Left ventricle myocardium superior (tissue), 1 donor: Measurements from ENCODE around the gene GNA15. TPM values are rescaled to one million over a fixed set of nuclear protein-coding genes. Genes with fewer than 3 reads are reported as not detected.
A peak's percentile ranks its signal among the peaks of the same experiment; 100 is the strongest.

Source experiments
- ATAC-seq: fragments of 200-7000 bp; cut with Tn5 transposase; one replicate; pipeline ENCODE4 v1.9.1; 2020; ENCODE audit warnings: mild to moderate bottlenecking, moderate library complexity
- DNase-seq: peaks from one replicate; pipeline ENCODE4 v3.0.0-alpha.2; 2020
- intact Hi-C: fragments of 100-400 bp; cut with micrococcal nuclease; formaldehyde crosslinking; loops from one replicate; pipeline ENCODE4 v1.11.0; 2022
- total RNA-seq: library from RNA; stranded (reverse); fragmentation: NEBNext Ultra II Directional; extraction: Animal tissue kit (Norgen Biotek cat#: 25700); gene quantifications from one replicate; pipeline ENCODE4 v1.2.1, GENCODE V29; 2021
- donor health status: DM: no; HTN: yes; CAD: no; lungs with severe emphysema.

Gene GNA15
- total RNA-seq, 1 donor from 2014 or later, result 2.1 TPM

DNA sequence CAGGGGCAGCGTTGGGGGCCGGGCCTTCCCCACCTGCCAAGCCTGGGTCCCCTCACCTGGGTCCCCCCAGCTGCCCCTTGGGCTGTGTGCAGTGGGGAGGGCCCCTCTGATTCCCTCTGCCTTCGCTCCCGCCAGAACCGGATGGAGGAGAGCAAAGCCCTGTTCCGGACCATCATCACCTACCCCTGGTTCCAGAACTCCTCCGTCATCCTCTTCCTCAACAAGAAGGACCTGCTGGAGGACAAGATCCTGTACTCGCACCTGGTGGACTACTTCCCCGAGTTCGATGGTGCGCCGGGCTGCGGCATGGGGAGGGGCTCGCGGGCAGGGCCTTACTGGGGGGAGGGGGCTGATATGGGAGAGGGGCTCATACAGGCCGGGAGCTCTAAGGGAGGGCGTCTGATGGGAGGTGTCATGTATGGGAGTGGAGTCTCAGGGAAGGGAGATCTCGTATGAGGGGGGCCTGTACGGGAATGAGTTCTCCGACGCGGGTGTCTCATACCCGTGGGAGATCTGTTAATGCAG is 16.7 kb upstream of the GNA15 start:
- no peak for DNase-seq
- ATAC-seq, result no peak
- intact Hi-C loops, result no loop called here

DNA sequence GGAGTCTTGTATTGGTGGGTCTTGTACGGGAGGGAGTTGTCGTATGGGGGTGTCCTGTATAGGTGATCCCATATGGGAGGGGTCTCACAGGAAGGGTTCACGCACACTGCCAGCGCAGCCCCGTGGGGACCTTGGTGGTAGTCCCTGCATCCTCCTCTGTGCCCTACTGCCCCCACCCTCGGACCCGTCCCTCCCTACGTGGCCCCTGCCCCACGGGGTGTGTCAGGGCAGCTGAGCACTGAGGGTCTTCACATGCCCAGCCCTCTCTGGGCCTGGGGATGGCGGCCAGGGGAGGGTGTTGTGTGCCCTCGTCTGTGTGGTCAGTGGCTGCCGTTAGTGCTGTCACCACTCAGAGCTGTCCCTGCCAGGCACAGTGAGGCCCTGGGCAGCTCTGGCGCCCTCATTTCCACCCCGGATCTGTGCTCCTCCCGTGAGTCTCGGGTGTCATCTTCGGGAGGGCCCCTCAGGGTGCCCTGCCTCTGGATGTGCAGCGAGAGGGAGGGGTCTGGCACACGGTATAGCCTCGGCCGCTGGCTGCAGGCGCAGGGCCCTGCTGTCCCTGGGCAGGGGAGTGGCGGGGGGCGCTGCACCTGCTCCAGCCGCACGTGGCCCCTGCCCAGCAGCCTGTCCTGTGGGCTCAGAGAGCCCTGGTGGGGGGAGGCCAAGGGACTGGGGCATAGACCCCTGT is 16.0 kb upstream of the GNA15 start:
- intact Hi-C loops, result no loop called here
- peak; percentile 24 for DNase-seq
- no peak for ATAC-seq

DNA sequence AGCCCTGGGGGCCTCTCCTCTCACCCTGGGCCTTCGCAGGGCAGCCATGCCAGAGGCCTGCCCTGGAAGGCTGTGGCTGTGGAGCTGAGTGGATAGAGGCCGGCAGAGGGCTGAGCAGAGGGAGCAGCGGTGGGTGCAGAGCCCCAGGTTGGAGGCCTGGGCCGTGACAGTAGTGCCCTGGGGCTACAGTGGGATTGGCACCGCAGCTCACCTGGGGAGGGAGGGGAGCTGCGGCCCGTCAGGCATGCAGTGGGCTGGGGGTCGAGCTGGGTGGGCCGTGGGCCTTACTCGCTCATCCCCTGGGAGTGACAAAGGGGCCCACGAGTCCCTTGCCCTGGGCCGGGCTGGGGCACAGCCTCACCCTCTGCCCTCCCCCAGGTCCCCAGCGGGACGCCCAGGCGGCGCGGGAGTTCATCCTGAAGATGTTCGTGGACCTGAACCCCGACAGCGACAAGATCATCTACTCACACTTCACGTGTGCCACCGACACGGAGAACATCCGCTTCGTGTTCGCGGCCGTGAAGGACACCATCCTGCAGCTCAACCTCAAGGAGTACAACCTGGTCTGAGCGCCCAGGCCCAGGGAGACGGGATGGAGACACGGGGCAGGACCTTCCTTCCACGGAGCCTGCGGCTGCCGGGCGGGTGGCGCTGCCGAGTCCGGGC is 15.1 kb upstream of the GNA15 start:
- peak; percentile 29 for DNase-seq
- intact Hi-C loops, result no loop called here

DNA sequence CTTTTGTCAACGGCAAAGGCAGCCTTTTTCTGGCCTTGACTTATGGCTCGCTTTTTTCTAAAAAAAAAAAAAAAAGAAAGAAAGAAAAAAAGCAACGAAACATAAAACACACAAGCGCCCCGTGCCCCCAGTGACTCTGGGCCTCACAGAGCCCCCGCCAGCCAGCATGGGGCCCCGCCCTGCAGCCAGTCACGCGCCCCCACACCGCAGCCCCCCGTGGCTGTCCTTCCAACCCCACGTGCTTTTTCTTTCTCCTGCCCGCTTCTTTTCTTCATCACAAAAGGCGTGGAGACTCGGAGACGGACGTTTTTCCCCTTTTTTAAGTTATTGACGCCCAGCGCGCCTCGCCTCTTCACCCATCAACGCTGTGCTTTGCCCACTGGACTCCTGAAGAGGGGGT is 14.4 kb upstream of the GNA15 start:
- intact Hi-C loops, result no loop called here
- DNase-seq (peak; percentile 22), ATAC-seq (no peak)

More for the DNA sequence above, 15.1 kb upstream of the GNA15 start:
- no peak for ATAC-seq

DNA sequence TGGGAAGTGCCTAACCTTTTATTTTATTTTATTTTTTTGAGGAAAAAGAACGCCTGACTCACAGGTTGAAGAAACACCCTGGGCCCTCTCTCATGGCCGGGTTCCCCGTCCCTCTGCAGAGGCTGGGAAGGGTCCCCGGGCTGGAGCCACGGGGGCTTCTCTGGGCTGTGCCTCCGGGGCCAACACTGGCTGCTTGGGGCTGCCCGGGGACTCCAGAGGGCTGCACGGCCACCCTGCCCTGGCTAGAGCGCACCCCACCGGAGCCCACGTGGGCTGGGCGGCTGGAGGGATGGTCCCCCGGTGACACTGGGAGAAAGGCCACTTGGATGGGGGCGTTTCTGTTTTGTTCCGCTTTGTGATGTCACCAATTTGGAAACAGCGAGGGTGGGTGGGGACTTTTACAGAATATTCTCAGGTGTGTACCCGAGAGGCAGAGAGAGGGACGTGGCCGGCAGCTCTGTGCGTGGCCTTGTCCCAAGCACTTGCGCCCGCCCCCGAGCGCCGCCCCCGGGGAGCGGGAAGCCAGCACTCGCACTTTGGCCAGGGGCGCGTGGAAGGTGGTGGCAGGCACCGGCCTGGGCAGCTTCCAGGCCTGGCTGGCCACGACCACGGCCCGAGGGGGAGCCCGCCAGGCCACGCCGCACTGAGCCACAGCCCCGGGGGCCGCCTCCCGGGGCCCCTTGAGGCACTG is 13.9 kb upstream of the GNA15 start:
- intact Hi-C loops, result no loop called here
- no peak for ATAC-seq
- DNase-seq, result peak; percentile 30

DNA sequence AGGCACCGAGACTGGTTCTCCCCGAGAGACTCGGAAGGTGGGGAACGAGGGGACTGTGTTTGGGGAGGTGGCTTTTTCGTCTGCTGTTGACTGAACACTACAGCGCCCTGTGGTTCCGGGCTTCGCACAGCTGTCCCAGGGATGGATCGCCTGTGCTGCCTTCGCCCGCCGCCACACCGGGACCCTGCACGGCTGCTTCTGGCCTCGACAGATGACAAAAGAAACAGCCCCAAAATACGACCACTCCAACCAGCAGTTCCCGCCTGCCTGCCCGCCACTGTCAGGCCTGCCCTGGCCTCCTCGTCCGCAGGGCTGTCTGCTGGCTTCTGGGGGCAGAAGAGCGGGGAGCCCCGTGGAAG is 13.3 kb upstream of the GNA15 start:
- no peak for DNase-seq
- no peak for ATAC-seq
- intact Hi-C loops, result no loop called here

DNA sequence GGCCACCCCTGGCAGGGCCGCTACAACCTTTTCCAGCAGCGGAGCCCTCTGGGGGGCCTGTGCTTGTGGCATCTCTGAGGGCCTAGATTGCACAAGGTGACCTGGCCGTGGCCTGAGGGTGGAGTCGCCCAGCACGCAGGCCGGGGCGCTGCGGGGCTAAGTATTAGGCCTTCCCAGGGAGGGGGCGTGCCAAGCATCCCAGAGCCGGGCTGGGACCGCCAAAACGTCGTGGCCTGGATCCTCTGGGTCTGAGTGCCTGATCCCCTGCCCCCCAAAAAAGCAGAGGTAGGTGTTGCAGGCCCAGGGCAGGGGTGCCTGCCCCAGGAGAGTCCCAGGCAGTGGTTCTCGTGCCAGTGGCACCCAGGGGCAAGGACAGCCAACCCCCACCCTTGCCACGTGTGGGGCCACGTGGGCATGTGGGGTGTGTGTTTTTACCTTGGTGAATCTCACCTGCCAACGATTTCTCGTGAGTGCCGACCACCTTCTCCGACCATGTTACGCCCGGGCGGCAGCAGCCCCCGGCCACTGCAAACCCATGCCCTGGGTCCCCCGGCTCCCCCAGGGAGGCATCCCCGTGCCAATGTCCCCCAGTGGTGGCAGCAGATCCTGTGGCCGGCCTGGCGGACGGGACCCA is 12.6 kb upstream of the GNA15 start:
- DNase-seq (peak; percentile 33), ATAC-seq (peak; percentile 9)
- intact Hi-C loops, result no loop called here

DNA sequence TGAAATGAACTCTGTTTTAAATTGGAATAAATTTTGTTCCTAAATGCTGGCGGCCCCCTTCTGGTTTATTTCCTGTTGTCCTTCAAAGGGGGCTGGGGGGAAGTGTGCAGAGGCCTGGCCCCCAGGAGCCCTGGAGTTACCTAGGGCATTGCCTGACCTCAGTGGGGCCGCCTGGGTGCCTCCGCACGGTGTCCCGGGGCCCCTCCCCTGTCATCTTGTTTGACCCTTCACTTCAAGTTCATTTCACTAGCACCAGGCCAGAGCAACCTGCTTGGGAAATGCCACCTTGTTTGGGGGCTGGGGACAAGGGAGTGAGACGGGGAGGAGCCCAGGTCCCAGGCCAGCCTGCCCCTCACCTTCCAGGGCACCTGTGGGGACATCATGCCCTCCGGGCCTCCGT is 11.9 kb upstream of the GNA15 start:
- ATAC-seq (no peak), DNase-seq (peak; percentile 14)
- intact Hi-C loops, result no loop called here

DNA sequence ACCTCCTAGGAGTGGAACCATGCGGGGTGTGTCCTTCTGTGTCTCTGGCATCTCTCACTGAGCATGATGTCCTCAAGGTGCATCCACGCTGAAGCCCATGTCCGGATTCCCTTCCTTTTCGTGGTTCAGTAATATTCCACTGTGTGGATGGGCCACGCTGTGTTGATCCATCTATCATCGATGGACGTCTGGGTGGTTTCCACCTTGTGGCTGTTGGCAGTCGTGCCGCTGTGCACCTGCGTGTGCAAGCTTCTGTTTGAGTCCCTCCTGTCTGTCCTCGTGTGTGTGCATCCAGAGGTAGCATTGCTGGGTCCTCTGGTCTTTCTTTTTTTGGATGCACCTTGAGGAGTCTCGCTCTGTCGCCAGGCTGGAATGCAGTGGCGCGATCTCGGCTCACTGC is 11.2 kb upstream of the GNA15 start:
- intact Hi-C loops, result no loop called here
- DNase-seq (peak; percentile 4), ATAC-seq (no peak)

DNA sequence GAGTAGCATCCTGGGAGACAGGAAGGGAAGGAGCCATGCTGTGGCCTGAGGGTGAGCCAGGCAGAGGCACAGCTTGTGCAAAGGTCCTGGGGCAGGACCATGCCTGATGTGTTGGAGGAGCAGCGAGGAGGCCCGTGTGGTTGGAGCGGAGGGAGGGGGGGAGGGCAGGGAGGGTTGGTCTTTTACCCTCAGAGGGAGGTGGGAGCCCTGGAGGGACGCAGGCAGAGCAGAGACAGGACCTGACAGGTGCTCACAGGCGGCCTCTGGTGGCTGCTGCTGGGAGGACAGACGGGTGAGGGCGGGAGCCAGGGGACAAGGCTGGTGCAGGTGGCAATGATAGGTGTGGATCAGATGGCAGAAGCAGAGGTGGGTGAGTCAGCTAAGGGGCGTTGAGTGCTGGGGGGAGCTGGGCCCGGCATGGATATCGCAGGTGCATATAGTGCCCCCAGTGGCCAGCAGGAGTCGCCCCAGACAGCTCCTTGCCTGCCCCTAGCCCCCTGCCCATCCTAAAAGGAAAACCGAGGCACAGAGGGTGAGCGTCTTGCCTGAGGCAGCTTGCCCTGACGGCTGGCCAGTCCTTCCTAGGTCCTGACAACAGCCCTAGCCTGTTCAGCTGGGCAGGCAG is 9.8 kb upstream of the GNA15 start:
- intact Hi-C loops, result no loop called here
- DNase-seq, result peak; percentile 74
- ATAC-seq, result peak; percentile 67

DNA sequence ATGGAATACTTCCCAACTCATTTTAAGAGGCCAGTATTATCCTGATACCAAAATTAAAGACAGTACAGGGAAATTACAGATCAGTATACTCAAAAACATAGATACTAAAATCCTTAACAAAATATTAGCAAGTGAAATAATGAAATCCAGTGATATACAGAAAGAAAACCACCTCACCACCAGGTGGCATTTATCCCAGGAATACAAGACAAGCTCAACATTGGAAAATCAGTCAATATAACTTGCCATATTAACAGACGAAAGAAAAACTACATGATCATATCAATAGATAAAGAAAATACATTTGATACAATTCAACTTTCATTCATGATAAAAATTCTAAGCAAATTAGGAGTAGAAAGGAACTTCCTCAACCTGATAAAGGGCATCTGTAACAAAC is 6.7 kb upstream of the GNA15 start:
- ATAC-seq (no peak), DNase-seq (no peak)
- intact Hi-C loops, result no loop called here

DNA sequence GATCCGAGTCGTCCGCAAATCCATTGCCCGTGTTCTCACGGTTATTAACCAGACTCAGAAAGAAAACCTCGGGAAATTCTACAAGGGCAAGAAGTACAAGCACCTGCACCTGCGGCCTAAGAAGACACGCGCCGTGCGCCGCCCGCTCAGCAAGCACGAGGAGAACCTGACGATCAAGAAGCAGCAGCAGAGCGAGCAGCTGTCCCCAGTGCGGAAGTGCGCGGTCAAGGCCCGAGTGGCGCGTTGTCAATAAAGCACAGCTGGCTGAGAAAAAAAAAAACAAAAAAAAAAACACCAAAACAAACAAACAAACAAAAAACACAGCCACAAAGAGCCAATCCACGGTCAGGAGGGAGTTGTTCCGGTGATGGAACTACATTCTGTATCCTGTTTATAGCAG is 4.7 kb upstream of the GNA15 start:
- ATAC-seq (no peak), DNase-seq (peak; percentile 27)
- intact Hi-C loops, result no loop called here

DNA sequence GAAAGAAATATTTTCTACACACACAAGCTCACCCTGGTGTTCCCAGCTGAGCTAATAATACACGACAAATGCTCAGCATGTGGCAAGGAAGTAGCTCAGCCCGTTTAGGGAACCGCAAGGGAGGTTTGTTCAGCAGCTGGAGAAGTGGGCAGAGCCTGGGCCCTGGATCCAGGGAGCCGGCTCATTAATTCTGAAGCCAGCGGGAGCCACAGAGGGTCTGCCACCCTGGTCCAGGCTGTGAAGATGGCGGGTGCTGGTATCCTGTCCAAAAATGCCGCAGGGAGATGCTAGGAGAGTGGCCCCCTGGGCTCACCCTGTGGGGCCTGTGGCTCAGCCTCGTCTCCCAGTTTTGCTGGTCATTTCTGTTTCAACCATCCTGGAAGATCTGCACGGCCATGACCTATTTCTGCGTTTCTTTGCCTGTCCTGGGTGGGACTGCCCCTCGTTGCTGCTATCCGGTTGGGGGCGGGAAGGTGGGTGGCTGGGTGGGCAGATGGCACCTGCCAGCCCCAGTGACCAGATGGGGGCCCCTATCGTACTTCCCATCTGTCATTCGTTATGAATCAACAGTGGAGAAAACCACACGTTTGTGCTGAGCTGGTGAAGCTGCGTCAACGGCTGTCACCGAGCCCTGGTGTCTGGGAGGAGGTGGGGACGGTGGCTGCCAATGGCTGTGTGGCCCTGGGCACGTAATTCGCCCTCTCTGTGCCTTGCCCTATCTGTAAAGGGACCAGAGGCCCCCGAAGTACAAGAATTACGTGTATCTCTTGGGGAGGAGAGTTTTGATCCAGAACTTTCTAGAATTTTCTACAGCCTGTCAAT is 2.7 kb upstream of the GNA15 start:
- DNase-seq (peak; percentile 65), ATAC-seq (peak; percentile 73)
- intact Hi-C loops, result no loop called here

DNA sequence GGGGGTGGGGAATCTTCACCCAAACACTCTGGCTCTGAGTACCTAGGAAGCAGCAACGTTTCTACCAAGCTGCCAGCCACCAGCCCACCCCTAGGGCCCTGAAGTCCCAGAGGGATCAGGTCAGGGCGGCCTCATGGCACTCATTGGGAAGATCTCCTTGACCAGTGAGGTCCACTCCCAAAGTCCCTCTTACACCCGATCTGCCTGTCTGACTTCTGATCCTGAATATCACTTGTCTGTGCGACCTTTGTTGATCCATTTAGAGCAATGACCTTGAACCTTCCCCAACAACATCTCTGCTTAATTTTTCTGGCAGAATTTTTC is 2.1 kb upstream of the GNA15 start:
- ATAC-seq, result no peak
- DNase-seq, result peak; percentile 25
- intact Hi-C loops, result no loop called here

DNA sequence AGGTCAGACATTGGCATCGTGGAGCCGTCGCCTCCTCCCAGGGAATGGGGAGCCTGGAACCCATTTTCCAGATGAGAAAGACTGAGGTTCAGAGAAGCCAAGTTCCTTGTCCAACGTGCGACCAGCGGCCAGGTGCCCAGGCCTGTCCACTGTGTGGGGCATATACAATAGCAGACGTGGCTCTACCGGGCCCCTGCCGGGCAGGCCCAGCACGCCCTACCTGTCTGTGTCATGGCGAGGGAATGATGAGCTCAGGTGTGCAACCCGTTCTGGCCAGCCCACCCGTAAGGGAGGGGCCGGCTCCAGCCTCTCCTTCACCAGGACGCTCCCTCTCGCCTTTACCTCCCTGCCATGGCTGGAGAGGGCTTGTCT is 837 bp downstream of the GNA15 start:
- ATAC-seq (no peak), DNase-seq (no peak)
- intact Hi-C loops, result no loop called here

DNA sequence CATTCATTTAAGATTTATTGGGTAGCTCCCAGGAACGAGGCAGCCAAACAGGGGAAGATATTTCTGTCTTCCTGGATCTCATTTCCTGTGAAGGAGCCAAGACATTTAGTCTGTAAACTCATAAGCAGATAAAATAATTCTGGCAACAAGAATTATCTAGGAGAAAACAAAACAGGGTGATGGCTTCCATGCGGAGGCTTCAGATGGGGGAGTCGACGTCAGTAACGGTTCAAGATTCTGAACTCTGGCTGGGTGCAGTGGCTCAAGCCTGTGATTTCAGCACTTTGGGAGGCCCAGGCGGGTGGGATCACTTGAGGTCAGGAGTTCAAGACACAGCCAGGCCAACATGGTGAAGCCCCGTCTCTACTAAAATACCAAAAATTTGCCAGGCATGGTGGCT is 1.3 kb downstream of the GNA15 start:
- no peak for DNase-seq
- ATAC-seq, result no peak

DNA sequence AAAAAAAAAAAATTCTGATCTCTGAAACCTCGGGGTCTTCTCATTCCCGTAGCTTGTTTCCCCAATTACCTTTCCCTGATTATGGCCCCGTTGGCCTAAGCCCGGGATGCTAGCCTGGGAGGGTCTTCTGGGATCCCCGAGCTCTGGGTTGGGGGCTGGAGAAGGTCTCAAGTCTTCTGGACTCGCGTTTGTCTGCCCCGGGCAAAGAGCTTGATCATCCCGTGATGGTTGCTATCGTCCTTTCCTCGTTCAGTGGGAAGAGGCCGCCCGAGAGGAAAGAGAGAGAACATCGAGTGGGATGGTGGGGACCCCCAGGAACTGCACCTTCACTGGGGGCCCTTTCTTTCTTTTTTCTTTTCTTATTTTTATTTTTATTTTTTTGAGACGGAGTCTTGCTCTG is 2.4 kb downstream of the GNA15 start:
- no peak for DNase-seq
- intact Hi-C loops, result no loop called here
- ATAC-seq, result no peak

More for the DNA sequence above, 1.3 kb downstream of the GNA15 start:
- intact Hi-C loops, result no loop called here

DNA sequence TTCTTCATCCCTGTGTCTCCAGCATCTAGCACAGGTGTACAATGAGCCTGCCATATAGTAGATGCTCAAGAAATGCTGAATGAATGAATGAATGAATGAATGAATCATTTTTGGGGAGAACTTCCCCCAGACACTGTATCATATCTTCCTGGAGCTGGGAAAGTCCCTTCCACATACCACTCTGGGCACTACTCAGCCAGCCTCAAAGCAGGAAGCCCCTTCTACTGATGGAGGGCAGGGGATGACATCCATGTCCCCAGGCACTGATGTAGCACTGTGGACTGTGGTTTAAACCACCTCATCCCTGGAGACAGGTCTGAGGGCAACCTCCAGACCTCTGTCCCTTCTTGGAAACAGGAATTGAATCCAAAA is 4.8 kb downstream of the GNA15 start:
- intact Hi-C loops, result no loop called here
- ATAC-seq, result no peak
- DNase-seq, result no peak

DNA sequence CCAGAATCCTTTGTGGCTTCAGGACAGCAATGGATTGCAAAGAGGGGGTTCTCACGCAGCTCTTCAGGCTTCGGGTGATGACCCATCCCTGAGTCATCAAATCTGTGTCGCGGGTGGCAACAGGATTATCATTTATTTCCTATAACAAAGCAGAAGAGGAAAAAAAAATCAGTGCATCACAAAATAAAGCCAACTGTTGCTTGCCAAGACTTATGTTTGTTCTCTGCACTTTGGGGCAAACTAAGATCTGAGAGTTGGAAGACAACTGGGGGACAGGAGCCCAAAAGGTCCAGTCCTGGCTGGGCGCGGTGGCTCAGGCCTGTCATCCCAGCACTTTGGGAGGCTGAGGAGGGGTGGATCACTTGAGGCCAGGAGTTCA is 6.4 kb downstream of the GNA15 start:
- ATAC-seq (peak; percentile 50), DNase-seq (no peak)
- intact Hi-C loops, result no loop called here
